GM18520 (cell line): ENCODE measurements around the gene ABHD4.
A peak's percentile ranks its signal among the peaks of the same experiment; 100 is the strongest.
"Not testable (repeated sequence)": the region's sequence is repeated elsewhere in the genome, so short reads cannot be mapped to it uniquely, and the experiment has no call there.

Experiments
- ATAC-seq: cut with Tn5 transposase; IDR thresholded peaks from one replicate; pipeline ENCODE4 v1.9.1; 2021; ENCODE audit not compliant: unreplicated experiment

Gene ABHD4

GRCh38 chr14:22623047-22623446, 24.9 kb downstream of the ABHD4 start:
- ATAC-seq: no peak

- no peak for ATAC-seq
Observed at GRCh38 chr14:22626590-22626989, 28.5 kb downstream of the ABHD4 start.

DNA sequence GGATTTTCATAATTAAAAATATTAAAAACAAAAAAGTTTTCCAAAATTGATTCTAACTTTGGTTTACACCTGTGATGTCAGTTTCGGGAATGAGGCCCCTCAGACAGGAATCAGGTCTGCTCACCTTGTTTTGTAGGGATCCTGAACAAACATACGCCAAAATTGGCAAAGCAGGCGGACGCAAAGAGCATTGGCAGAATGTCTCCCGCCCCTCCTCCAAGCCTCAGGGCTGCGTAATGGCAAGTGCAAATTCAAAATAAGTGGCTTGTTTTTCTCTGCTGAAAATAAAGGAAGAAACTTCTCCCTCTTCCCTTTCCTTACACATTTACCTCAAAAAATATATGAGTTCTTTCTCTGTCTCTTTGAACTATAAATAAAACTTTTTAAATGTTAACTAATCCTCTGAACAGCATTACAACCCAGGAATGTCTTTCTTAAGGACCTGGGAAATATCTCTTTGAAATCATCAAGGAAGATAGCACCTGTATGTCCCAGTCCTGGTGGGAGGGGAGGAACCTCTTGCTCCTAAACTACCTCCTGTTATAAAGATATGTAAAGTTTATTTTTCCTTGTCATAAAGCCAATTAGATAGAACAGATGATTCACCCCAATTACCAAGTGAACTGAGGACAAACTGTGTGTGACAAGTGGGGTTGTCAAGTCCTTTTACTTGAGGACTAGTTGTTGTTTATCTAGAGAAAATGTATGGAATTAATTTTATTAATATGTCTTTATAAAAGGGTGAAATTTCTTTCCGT, 29.6 kb downstream of the ABHD4 start:
- no peak for ATAC-seq

- no peak for ATAC-seq
Observed at GRCh38 chr14:22629361-22629760, 31.3 kb downstream of the ABHD4 start.

DNA sequence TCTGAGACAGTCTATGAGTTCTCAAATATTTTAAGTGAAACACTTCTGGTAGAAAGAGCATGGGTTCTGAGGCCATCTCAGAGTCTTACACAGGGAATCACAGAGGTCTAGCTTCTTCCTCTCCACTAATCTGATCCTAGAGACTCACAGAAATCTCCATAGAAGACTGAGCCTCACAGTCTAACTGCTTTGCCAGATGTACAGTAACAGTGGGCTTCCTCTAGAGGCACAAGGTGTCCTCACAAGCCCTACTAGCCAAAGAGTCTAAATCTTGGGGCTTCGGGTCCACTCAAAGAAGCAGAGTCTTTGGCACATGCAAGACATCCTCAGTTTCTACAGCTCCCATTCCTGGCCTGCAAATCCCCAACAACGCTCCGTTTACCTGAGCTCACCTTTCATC, 32.0 kb downstream of the ABHD4 start:
- no peak for ATAC-seq

- no peak for ATAC-seq
Observed at GRCh38 chr14:22630486-22630885, 32.4 kb downstream of the ABHD4 start.

DNA sequence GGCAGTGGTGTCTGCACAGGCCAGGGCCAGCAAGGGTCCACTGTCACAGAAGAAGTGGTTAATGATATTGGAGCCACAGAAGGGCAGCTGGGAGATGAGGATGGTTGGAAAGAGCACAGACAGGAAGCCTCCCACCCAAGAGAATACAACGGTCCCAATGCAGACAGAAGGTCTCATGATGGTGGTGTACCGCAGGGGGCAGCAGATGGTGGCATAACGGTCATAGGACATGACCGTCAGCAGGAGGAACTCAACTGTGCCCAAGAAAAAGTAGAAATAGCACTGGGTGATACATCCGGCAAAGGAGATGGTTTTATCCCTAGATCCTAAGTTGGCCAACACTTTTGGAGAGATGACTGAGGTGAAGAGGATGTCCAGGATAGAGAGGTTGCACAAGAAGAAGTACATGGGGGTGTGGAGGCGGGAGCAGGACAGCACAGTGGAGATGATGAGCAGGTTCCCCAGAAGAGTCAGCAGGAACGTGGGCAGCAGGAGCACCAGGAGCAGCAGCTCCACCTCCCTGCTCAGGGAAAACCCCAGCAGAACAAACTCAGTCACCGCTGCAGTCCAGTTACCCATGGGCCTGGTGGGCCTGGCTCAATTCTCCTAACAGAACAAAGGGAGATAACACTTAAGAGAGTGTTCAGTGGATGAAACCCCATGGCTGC, 36.3 kb downstream of the ABHD4 start:
- ATAC-seq: no peak

- ATAC-seq: not testable (repeated sequence)
Observed at GRCh38 chr14:22635980-22636379, 37.9 kb downstream of the ABHD4 start.

GRCh38 chr14:22640192-22640591, 42.1 kb downstream of the ABHD4 start:
- ATAC-seq: no peak

GRCh38 chr14:22641846-22642245, 43.7 kb downstream of the ABHD4 start:
- no peak for ATAC-seq

- ATAC-seq: no peak
Observed at GRCh38 chr14:22644305-22644635, 46.2 kb downstream of the ABHD4 start, which contains the start of gene OR6J1. Gene OR6J1, minus strand, starts transcription at chr14:22644352. Its CDS starts 9,541 bp downstream, at chr14:22634811.

- no peak for ATAC-seq
Observed at GRCh38 chr14:22646570-22647254, 48.6 kb downstream of the ABHD4 start.

GRCh38 chr14:22648506-22648905, 50.4 kb downstream of the ABHD4 start:
- ATAC-seq: no peak

DNA sequence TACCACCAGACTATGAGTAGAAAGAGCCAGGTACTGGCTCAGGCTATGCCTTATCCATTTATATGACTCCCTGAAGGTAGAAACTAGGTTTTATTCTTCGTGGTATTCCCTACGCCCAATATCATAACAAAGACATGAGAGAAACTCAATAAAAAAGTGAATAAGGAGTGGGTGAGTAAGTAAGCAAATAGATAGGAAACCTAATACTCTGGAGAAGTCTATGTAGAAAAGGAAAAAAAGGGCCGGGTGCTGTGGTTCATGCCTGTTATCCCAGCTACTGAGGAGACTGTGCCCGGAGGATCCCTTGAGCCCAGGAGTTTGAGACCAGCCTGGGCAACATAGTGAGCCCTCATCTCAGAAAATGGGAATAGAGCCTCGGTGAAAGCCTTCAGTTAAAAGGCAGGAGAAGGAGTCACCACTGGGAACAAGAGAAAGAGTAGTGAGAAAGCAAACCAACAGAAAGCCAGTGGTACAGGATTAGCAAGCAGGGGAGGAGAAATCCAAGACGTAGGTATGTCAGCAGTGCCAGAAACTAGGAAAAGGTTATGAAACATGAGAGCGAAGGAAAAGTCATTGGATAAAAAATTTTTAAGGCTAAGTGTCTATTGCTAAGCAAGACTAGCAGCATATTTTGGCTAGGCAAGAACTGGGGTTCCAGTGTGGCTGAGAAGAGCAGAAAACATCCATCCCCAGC, 52.1 kb downstream of the ABHD4 start:
- ATAC-seq: no peak

- ATAC-seq: peak; percentile 62
Observed at GRCh38 chr14:22650960-22651521, 52.9 kb downstream of the ABHD4 start.

DNA sequence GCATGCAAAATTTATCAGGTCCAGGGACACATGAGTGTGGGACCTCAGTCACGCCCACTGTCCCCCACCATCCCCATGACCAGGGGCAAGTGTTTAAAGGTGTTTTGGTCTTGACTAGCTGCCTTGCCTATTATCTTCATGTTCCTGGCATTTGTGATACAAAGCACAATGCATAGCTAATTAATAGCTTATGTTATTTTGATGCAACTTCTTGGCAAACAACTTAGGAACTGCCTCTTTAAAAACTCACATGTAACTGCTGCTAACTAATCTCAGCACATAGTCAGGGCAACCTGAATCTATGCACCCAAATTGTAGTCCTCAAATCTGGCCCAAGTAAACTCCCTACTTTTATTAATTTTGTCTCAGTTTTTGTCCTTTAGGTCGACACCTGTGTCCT, 53.5 kb downstream of the ABHD4 start:
- ATAC-seq: peak; percentile 14

GRCh38 chr14:22653012-22653621, 55.0 kb downstream of the ABHD4 start:
- ATAC-seq: no peak

GRCh38 chr14:22656226-22656625, 58.1 kb downstream of the ABHD4 start:
- ATAC-seq: no peak

GRCh38 chr14:22656945-22657731, 59.0 kb downstream of the ABHD4 start:
- no peak for ATAC-seq

DNA sequence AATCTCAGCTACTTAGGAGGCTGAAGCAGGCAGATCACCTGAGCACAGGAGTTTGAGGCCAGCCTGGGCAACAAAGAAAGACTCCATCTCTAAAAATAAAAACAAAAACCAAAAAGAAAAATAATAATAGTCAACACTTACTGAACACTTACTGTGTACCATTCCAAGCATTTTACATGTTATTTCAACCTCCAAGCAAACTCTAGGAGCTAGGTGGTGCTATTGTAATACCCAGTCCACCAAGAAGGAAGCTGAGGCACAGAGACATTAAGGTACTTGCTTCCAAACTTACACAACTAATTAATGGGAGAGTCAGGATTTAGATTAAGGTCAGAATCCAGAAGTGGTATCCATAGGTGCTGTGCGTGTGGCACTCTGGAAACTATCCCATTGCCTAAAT, 59.8 kb downstream of the ABHD4 start:
- ATAC-seq: no peak
